Activated CD4-positive, alpha-beta memory T cell treated with anti-CD3 and anti-CD28 coated beads, Interleukin-2, amount 10 ng/mL, durations not matched to agents 7 days and 5 days (primary cell): ENCODE results near the gene MVB12B. TPM values are rescaled to one million over a fixed set of nuclear protein-coding genes. Genes with fewer than 3 reads are reported as not detected.

Source experiments
- CTCF ChIA-PET: fragments of 350-600 bp; sonication (Branson Sonifier 250); formaldehyde crosslinking; loops from one replicate; lab custom pipeline; 2021; ENCODE audit warnings: antibody characterized with exemption, inconsistent platforms; lab: Charles Lee
- POLR2A ChIA-PET: fragments of 350-600 bp; sonication (Branson Sonifier 250); formaldehyde crosslinking; loops from one replicate; lab custom pipeline; 2021; ENCODE audit warnings: antibody characterized with exemption; lab: Charles Lee
- DNase-seq: peaks from one replicate; pipeline ENCODE4 v3.0.0-alpha.2; 2020
- H3K27ac Mint-ChIP-seq: one replicate; pipeline ENCODE4 v1.8.0; 2021; ENCODE audit warnings: mild to moderate bottlenecking, mixed read lengths
- H3K27me3 Mint-ChIP-seq: one replicate; pipeline ENCODE4 v1.8.0; 2021; ENCODE audit warnings: mixed read lengths
- H3K36me3 Mint-ChIP-seq: one replicate; pipeline ENCODE4 v1.8.0; 2021; ENCODE audit warnings: low read depth, mixed read lengths
- H3K4me1 Mint-ChIP-seq: one replicate; pipeline ENCODE4 v1.8.0; 2021; ENCODE audit warnings: mixed read lengths
- H3K4me3 Mint-ChIP-seq: one replicate; pipeline ENCODE4 v1.8.0; 2021; ENCODE audit warnings: mild to moderate bottlenecking, mixed read lengths
- H3K9me3 Mint-ChIP-seq: one replicate; pipeline ENCODE4 v1.8.0; 2021; ENCODE audit warnings: mixed read lengths
- total RNA-seq, 2 experiments: library from RNA; stranded (reverse); gene quantifications; one replicate each; pipeline ENCODE4 v1.2.3, GENCODE V29; 2021

Gene MVB12B
- total RNA-seq, 2 experiments from 2014 or later = 1.8 to 2.4 TPM

GRCh38 chr9:126478216-126478981 is 151.8 kb downstream of the MVB12B start:
- no peaks in the 10 kb centered on the region for H3K36me3 Mint-ChIP-seq
- no peak overlapping the region for H3K27ac Mint-ChIP-seq
- peaks cover under 1% of the 10 kb centered on the region for H3K9me3 Mint-ChIP-seq
- ChIA-PET CTCF (no interaction called here), POLR2A (no interaction called here)
- no peaks in the 10 kb centered on the region for H3K4me1 Mint-ChIP-seq
- H3K4me3 Mint-ChIP-seq = no peak overlapping the region
- DNase-seq = no peak
- H3K27me3 Mint-ChIP-seq = peaks cover 46% of the 10 kb centered on the region

DNA sequence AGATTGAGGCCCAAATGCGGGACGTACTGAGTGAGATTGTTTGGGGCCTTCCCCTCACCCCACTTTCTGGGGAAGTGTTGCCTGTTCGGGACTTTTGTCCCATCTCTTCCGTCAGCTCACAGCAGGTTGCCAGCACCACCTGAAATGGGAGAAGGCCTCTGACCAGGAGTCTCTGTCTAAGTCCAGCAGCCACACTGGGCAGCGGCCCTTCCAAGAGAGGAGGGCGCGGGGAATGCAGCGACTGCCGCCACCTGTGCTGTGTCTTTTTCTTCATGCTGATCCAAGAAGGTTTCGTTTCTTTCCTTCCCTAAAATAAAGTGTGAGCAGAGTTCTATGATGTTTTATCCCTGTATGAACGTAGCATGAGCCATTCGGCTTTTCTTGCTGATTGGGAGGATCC is 152.9 kb downstream of the MVB12B start:
- POLR2A ChIA-PET = no interaction called here
- Mint-ChIP-seq H3K27ac (no peak overlapping the region), H3K36me3 (no peaks in the 10 kb centered on the region), H3K9me3 (no peaks in the 10 kb centered on the region), H3K27me3 (peaks cover 43% of the 10 kb centered on the region), H3K4me1 (peaks cover 4% of the 10 kb centered on the region), H3K4me3 (no peak overlapping the region)
- no peak for DNase-seq
- CTCF ChIA-PET = no interaction called here

- POLR2A ChIA-PET = interaction anchor here (2.3 kb wide), 1 partner anchor 10 kb away, joined by 11 read pairs; no protein-coding TSS in a partner anchor
Measured at GRCh38 chr9:126480813-126481212, 154.2 kb downstream of the MVB12B start.

DNA sequence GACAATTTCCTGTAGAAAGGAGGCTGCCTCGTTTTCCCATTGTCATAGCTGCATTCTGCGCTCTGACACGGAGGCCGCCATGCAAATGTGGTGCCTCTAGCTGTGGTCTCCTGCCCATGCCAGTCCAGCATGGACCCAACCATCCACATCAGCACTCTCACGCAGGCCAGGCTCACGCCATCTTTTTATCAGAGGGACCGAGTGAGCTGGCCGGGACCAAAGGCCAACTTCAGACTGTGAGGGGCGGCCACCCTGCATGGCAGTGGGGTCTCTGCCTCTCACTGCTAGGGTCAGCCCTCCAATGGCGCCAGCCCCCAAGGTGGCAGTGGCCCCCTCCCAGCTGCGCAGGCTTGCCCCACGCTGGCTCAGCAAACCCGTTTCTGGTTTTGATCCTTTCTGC is 155.2 kb downstream of the MVB12B start:
- H3K27ac Mint-ChIP-seq = no peak overlapping the region
- H3K36me3 Mint-ChIP-seq = no peaks in the 10 kb centered on the region
- H3K27me3 Mint-ChIP-seq = peaks cover 29% of the 10 kb centered on the region
- CTCF ChIA-PET = interaction anchor here (0.6 to 3.3 kb wide), 4 partner anchors 9 to 83 kb away, joined by 4 to 23 read pairs (median 5); no protein-coding TSS in a partner anchor
- no peak for DNase-seq
- peaks cover 4% of the 10 kb centered on the region for H3K4me1 Mint-ChIP-seq
- no peak overlapping the region for H3K4me3 Mint-ChIP-seq
- POLR2A ChIA-PET = interaction anchor here (1.1 to 2.3 kb wide), 2 partner anchors 11 to 22 kb away, joined by 3 to 11 read pairs; no protein-coding TSS in a partner anchor
- no peaks in the 10 kb centered on the region for H3K9me3 Mint-ChIP-seq

More at GRCh38 chr9:126480813-126481212, 154.2 kb downstream of the MVB12B start:
- H3K36me3 Mint-ChIP-seq = no peaks in the 10 kb centered on the region
- no peaks in the 10 kb centered on the region for H3K9me3 Mint-ChIP-seq
- H3K4me3 Mint-ChIP-seq = no peak overlapping the region
- peaks cover 32% of the 10 kb centered on the region for H3K27me3 Mint-ChIP-seq
- peaks cover 4% of the 10 kb centered on the region for H3K4me1 Mint-ChIP-seq
- DNase-seq = no peak
- H3K27ac Mint-ChIP-seq = no peak overlapping the region
- CTCF ChIA-PET = interaction anchor here (1.4 to 3.3 kb wide), 2 partner anchors 10 to 82 kb away, joined by 5 to 23 read pairs; no protein-coding TSS in a partner anchor

- Mint-ChIP-seq H3K27me3 (peaks cover 25% of the 10 kb centered on the region), H3K9me3 (no peaks in the 10 kb centered on the region), H3K36me3 (no peaks in the 10 kb centered on the region), H3K4me3 (no peak overlapping the region), H3K4me1 (peaks cover 4% of the 10 kb centered on the region), H3K27ac (no peak overlapping the region)
- no peak for DNase-seq
- ChIA-PET POLR2A (interaction anchor here (1.1 to 2.3 kb wide), 2 partner anchors 11 to 23 kb away, joined by 3 to 11 read pairs; no protein-coding TSS in a partner anchor), CTCF (interaction anchor here (1.2 to 3.3 kb wide), 4 partner anchors 9 to 84 kb away, joined by 3 to 23 read pairs (median 5); no protein-coding TSS in a partner anchor)
Measured at GRCh38 chr9:126482361-126483044, 155.9 kb downstream of the MVB12B start.

GRCh38 chr9:126483468-126484073 is 156.9 kb downstream of the MVB12B start:
- POLR2A ChIA-PET = no interaction called here
- peaks cover 25% of the 10 kb centered on the region for H3K27me3 Mint-ChIP-seq
- CTCF ChIA-PET = interaction anchor here (1.2 to 3.3 kb wide), 2 partner anchors 8 to 85 kb away, joined by 3 to 23 read pairs; no protein-coding TSS in a partner anchor
- no peaks in the 10 kb centered on the region for H3K36me3 Mint-ChIP-seq
- no peak overlapping the region for H3K4me3 Mint-ChIP-seq
- H3K9me3 Mint-ChIP-seq = no peaks in the 10 kb centered on the region
- no peak overlapping the region for H3K27ac Mint-ChIP-seq
- H3K4me1 Mint-ChIP-seq = peaks cover 4% of the 10 kb centered on the region
- DNase-seq = no peak

- Mint-ChIP-seq H3K4me1 (peaks cover 12% of the 10 kb centered on the region), H3K9me3 (no peaks in the 10 kb centered on the region), H3K27me3 (peaks cover 36% of the 10 kb centered on the region), H3K36me3 (no peaks in the 10 kb centered on the region), H3K4me3 (no peak overlapping the region), H3K27ac (no peak overlapping the region)
- DNase-seq = no peak
- ChIA-PET POLR2A (no interaction called here), CTCF (interaction anchor here (1.5 kb wide), 1 partner anchor 183 kb away, joined by 3 read pairs; no protein-coding TSS in a partner anchor)
Measured at GRCh38 chr9:126485662-126486061, 159.0 kb downstream of the MVB12B start.

GRCh38 chr9:126486276-126486675 is 159.6 kb downstream of the MVB12B start:
- CTCF ChIA-PET = interaction anchor here (1.5 kb wide), 1 partner anchor 184 kb away, joined by 3 read pairs; no protein-coding TSS in a partner anchor
- H3K27me3 Mint-ChIP-seq = peaks cover 36% of the 10 kb centered on the region
- POLR2A ChIA-PET = no interaction called here
- H3K36me3 Mint-ChIP-seq = no peaks in the 10 kb centered on the region
- H3K4me1 Mint-ChIP-seq = peaks cover 16% of the 10 kb centered on the region
- H3K4me3 Mint-ChIP-seq = no peak overlapping the region
- H3K27ac Mint-ChIP-seq = no peak overlapping the region
- H3K9me3 Mint-ChIP-seq = no peaks in the 10 kb centered on the region
- DNase-seq = no peak

DNA sequence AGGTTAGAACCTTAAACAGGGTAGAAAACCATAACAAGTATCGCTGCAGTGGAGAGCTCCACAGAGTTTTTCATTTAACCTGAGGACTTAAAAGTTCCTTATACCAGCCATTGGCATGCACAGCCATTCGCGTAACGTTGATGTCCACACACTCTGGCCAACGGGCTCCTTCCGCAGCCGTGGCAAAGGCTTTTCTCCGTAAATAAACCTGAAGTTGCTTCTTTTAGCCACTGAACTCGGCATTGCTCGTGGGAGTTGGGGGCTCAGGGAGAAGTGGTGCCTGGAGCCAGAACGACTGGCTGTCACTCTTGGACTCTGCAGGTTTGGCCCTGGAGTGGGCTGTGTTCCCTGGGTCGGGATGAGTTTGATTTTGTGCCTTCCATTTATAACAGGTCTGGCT is 161.2 kb downstream of the MVB12B start:
- Mint-ChIP-seq H3K4me3 (no peak overlapping the region), H3K9me3 (no peaks in the 10 kb centered on the region), H3K4me1 (peaks cover 17% of the 10 kb centered on the region), H3K27me3 (peaks cover 39% of the 10 kb centered on the region), H3K36me3 (no peaks in the 10 kb centered on the region), H3K27ac (no peak overlapping the region)
- CTCF ChIA-PET = no interaction called here
- DNase-seq = no peak
- POLR2A ChIA-PET = no interaction called here

DNA sequence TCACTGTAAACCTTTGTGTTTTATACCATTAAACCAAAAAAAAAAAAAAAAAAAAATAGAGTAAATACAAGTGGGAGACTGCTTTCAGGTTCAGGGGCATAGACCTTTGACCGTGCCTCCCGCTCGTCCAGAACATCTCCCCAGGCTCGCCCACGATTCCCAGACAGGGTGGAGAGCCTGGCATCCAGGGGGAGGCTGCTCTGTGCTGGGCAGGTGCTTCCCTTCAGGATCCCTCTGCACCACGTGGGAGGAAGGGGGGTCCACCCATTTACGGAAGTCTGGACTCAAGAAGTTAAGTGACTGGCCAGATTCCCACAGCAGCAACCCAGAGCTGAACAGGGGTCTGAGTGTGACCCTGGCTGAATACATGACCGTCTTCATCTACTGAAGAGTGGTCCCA is 161.7 kb downstream of the MVB12B start:
- Mint-ChIP-seq H3K4me3 (no peak overlapping the region), H3K27me3 (peaks cover 37% of the 10 kb centered on the region), H3K9me3 (no peaks in the 10 kb centered on the region), H3K4me1 (peaks cover 17% of the 10 kb centered on the region), H3K36me3 (no peaks in the 10 kb centered on the region), H3K27ac (no peak overlapping the region)
- ChIA-PET POLR2A (no interaction called here), CTCF (no interaction called here)
- DNase-seq = no peak

DNA sequence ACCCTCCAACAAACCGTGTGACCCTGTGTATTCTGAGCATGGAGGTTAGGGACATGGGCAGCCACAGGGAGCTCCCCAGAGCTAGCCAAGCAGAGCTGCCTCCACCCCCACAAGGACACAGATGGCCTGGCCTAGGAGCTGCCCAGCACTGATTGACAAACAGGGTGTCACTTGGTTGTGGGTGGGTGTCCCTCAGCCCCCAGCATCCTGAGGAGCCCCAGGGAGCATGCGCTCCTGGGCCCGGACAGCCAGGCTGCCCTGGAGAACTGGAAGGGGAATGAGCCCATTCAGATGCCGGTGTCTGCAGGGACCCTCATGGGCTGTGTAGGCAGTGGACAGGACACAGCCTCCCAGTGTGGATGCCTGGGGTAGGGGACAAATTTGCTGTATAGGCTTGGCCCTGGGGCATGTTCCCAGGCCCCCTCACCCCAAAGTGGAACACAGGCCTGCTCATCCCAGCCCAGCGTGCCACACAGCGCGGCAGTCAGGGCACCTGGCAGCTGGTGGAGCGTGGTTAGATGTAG is 162.3 kb downstream of the MVB12B start:
- peaks cover 30% of the 10 kb centered on the region for H3K27me3 Mint-ChIP-seq
- peaks cover 13% of the 10 kb centered on the region for H3K4me1 Mint-ChIP-seq
- H3K4me3 Mint-ChIP-seq = no peak overlapping the region
- DNase-seq = no peak
- ChIA-PET CTCF (no interaction called here), POLR2A (no interaction called here)
- no peaks in the 10 kb centered on the region for H3K36me3 Mint-ChIP-seq
- H3K9me3 Mint-ChIP-seq = no peaks in the 10 kb centered on the region
- H3K27ac Mint-ChIP-seq = no peak overlapping the region

GRCh38 chr9:126489581-126490213 is 163.1 kb downstream of the MVB12B start:
- no peak overlapping the region for H3K27ac Mint-ChIP-seq
- peaks cover 29% of the 10 kb centered on the region for H3K27me3 Mint-ChIP-seq
- no peaks in the 10 kb centered on the region for H3K36me3 Mint-ChIP-seq
- H3K9me3 Mint-ChIP-seq = no peaks in the 10 kb centered on the region
- POLR2A ChIA-PET = interaction anchor here (2.5 kb wide), 1 partner anchor 92 kb away, joined by 8 read pairs; no protein-coding TSS in a partner anchor
- H3K4me1 Mint-ChIP-seq = peaks cover 12% of the 10 kb centered on the region
- CTCF ChIA-PET = interaction anchor here (0.8 to 5.3 kb wide), 7 partner anchors 7 to 783 kb away, joined by 3 to 57 read pairs (median 23); partner anchors contain the start of gene MAPKAP1
- no peak overlapping the region for H3K4me3 Mint-ChIP-seq
- no peak for DNase-seq
